ENCODE data around the gene NOS3. TPM values are rescaled to one million over a fixed set of nuclear protein-coding genes. Genes with fewer than 3 reads are reported as not detected.

Gene NOS3
- total and polyA plus RNA-seq, 2 donors (not counting 3 experiments of a cell fraction or from before 2014, with no cell fraction given): 82.8 to 95.1 TPM

DNA sequence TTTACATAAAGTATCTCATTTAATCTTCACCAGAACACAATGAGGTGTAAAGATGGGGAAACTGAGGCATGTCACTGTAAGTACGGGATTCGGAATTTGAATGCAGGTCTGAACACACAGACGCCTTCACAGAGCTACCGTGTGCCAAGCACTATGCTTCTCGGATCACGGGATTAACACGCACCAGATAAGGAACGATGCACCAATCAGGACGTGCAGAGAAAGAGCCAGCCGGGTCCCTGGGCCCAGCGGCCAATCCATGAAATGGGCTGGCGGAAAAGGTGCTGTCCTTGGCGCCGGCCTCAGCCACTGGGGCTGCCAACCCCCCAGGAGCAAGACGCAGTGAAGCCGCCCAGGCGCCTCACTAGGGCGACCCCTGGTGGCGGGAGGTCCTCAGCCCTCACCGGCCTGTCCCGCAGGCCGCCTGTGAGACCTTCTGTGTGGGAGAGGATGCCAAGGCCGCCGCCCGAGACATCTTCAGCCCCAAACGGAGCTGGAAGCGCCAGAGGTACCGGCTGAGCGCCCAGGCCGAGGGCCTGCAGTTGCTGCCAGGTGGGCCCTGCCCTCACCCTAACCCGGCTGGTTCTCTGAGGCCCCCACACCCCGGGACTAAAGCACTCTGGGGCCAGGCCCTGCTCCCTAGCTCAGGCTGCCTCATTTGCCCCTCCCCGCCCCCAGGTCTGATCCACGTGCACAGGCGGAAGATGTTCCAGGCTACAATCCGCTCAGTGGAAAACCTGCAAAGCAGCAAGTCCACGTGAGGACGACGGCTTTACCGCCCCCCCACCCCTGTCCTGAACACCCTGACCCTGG, 17.9 kb downstream of the NOS3 start:
- FAIRE-seq (peak; percentile 66), DNase-seq (ENCODE audit: low read depth, low spot score) (peak; percentile 62)
- H3K4me1 ChIP-seq (ENCODE audit: control insufficient read depth, extremely low read depth, insufficient read depth, low read length): peaks cover 44% of the 10 kb centered on the region
- H4K20me1 ChIP-seq (replicated peaks; ENCODE audit: control insufficient read depth, extremely low read depth, insufficient read depth, low read length): no peaks in the 10 kb centered on the region
- ChIA-PET CTCF (interaction anchor here (0.7 to 9.4 kb wide), 18 partner anchors 11 to 224 kb away, joined by 3 to 107 read pairs (median 4); partner anchors contain the start of genes ABCB8, ATG9B and CHPF2), POLR2A (interaction anchor here (0.8 to 1.2 kb wide), 2 partner anchors 14 to 16 kb away, joined by 3 to 8 read pairs; no protein-coding TSS in a partner anchor)
- TF ChIP-seq POLR2AphosphoS5 (IDR thresholded peaks at IDR 0.05; ENCODE audit: insufficient read depth, low read depth, low read length) (peak; percentile 35), GATA2 (IDR thresholded peaks at IDR 0.05; ENCODE audit: insufficient read depth, insufficient read length, low read depth, low read length) (no peak), POLR2A (IDR thresholded peaks at IDR 0.05; ENCODE audit: low read depth, low read length) (peak; percentile 49)
- TF ChIP-seq, protein P1, sequence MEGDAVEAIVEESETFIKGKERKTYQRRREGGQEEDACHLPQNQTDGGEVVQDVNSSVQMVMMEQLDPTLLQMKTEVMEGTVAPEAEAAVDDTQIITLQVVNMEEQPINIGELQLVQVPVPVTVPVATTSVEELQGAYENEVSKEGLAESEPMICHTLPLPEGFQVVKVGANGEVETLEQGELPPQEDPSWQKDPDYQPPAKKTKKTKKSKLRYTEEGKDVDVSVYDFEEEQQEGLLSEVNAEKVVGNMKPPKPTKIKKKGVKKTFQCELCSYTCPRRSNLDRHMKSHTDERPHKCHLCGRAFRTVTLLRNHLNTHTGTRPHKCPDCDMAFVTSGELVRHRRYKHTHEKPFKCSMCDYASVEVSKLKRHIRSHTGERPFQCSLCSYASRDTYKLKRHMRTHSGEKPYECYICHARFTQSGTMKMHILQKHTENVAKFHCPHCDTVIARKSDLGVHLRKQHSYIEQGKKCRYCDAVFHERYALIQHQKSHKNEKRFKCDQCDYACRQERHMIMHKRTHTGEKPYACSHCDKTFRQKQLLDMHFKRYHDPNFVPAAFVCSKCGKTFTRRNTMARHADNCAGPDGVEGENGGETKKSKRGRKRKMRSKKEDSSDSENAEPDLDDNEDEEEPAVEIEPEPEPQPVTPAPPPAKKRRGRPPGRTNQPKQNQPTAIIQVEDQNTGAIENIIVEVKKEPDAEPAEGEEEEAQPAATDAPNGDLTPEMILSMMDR (IDR thresholded peaks at IDR 0.05; ENCODE audit: extremely low read depth in 1 of 2, insufficient read depth in 1 of 2, low read depth in 1 of 2, low read length in 2 of 2): peak; percentile 96 to 98
- H3K9ac ChIP-seq (replicated peaks; ENCODE audit: extremely low read depth, insufficient read depth, low read length): no peak overlapping the region
- no peak overlapping the region for H2AFZ ChIP-seq (ENCODE audit: low read depth, low read length)
- no peaks in the 10 kb centered on the region for H3K27me3 ChIP-seq (ENCODE audit: control insufficient read depth in 2 of 2, insufficient read depth in 2 of 2, low read length in 2 of 2)
- BruUV-seq (replicated peaks): no TSS peak
- dilution Hi-C loops (cut with MboI; ENCODE audit: extremely low pct_ligation_motif_present, low sequenced_read_pairs): no loop called here
- H3K4me3 ChIP-seq (replicated peaks in 1 of 3; ENCODE audit: insufficient read depth in 1 of 3, low read depth in 1 of 3, low read length in 3 of 3): no peak overlapping the region
- intact Hi-C loops (cut with micrococcal nuclease): loop anchor here (1.0 kb wide), 5 partner anchors 14 to 103 kb away; partner anchors contain the start of gene ABCB8
- no peaks in the 10 kb centered on the region for H3K79me2 ChIP-seq (ENCODE audit: control insufficient read depth, insufficient read depth, low read length)
- H3K4me2 ChIP-seq (ENCODE audit: insufficient read depth, low read length): peak overlapping the region; percentile 4
- peaks cover 0 to 24% of the 10 kb centered on the region in 2 experiments for H3K36me3 ChIP-seq (ENCODE audit: control insufficient read depth in 2 of 2, extremely low read depth in 1 of 2, insufficient read depth in 2 of 2, low read length in 2 of 2)
- H3K9me1 ChIP-seq (replicated peaks; ENCODE audit: control insufficient read depth, extremely low read depth, insufficient read depth, low read length): no peaks in the 10 kb centered on the region
- H3K27ac ChIP-seq (ENCODE audit: insufficient read depth, low read depth, low read length): peak overlapping the region; percentile 23
- H3K9me3 ChIP-seq (replicated peaks; ENCODE audit: control insufficient read depth, insufficient read depth, low read length): no peaks in the 10 kb centered on the region
